Measurements from ENCODE around the gene RPS26. TPM values are rescaled to one million over a fixed set of nuclear protein-coding genes. Genes with fewer than 3 reads are reported as not detected.

The RPS26 gene
- total and polyA plus RNA-seq, 2 of the 13 experiments (the other 11 are each of a cell fraction or from before 2014, with no cell fraction given) = 150 to 421 TPM

- TF ChIP-seq GFI1 (CRISPR knock-in tag; IDR thresholded peaks at IDR 0.05; ENCODE audit: borderline replicate concordance) (0 out of 2 replicates have a peak, but pooled peaks have one; percentile 32), ZNF383 (CRISPR knock-in tag; IDR thresholded peaks at IDR 0.05; ENCODE audit: borderline replicate concordance) (no peak), ATF4 (CRISPR knock-in tag; IDR thresholded peaks at IDR 0.05) (no peak), GZF1 (CRISPR knock-in tag; IDR thresholded peaks at IDR 0.05) (no peak), KDM6A (CRISPR knock-in tag; IDR thresholded peaks at IDR 0.05; ENCODE audit: low read depth) (no peak), CBX1 (IDR thresholded peaks at IDR 0.05; ENCODE audit: low read depth) (no peak), RAD21 (CRISPR knock-in tag; IDR thresholded peaks at IDR 0.05) (peak; percentile 84), REPIN1 (CRISPR knock-in tag; IDR thresholded peaks at IDR 0.05; ENCODE audit: borderline replicate concordance, low read depth) (no peak), ZBTB25 (CRISPR knock-in tag; IDR thresholded peaks at IDR 0.05) (no peak; the same call in 1 of the 2 replicates), ZNF143 (CRISPR knock-in tag; IDR thresholded peaks at IDR 0.05) (no peak), ZNF30 (CRISPR knock-in tag; IDR thresholded peaks at IDR 0.05) (no peak), SMC3 (IDR thresholded peaks at IDR 0.05; ENCODE audit: low read length) (peak; percentile 78), DBP (CRISPR knock-in tag; IDR thresholded peaks at IDR 0.05; ENCODE audit: not compliant biosample characterization) (no peak), ZNF616 (CRISPR knock-in tag; IDR thresholded peaks at IDR 0.05; ENCODE audit: low read depth) (no peak), FOXO1 (CRISPR knock-in tag; IDR thresholded peaks at IDR 0.05) (no peak), SPEN (CRISPR knock-in tag; IDR thresholded peaks at IDR 0.05; ENCODE audit: low read depth) (peak; percentile 4; the same call in 1 of the 2 replicates), ZNF121 (CRISPR knock-in tag; IDR thresholded peaks at IDR 0.05) (peak; percentile 100), ERF (CRISPR knock-in tag; IDR thresholded peaks at IDR 0.05) (no peak), ZNF75D (CRISPR knock-in tag; IDR thresholded peaks at IDR 0.05; ENCODE audit: borderline replicate concordance) (no peak), CTCF (CRISPR knock-in tag; IDR thresholded peaks at IDR 0.05) (peak; percentile 80), ZNF570 (CRISPR knock-in tag; IDR thresholded peaks at IDR 0.05; ENCODE audit: borderline replicate concordance) (no peak), ELK4 (CRISPR knock-in tag; IDR thresholded peaks at IDR 0.05; ENCODE audit: borderline replicate concordance) (no peak), ARNTL (CRISPR knock-in tag; IDR thresholded peaks at IDR 0.05) (no peak), CC2D1A (CRISPR knock-in tag; IDR thresholded peaks at IDR 0.05) (no peak), STAG1 (CRISPR knock-in tag; IDR thresholded peaks at IDR 0.05) (peak; percentile 78)
Observed at GRCh38 chr12:55996201-55996714, 45.5 kb upstream of the RPS26 start (continued).
